GM21737 (cell line): ENCODE measurements around the gene VSNL1.

ENCODE experiments used
- ATAC-seq: cut with Tn5 transposase; IDR thresholded peaks from one replicate; pipeline ENCODE4 v1.9.1; 2021; ENCODE audit warnings: mild to moderate bottlenecking, moderate library complexity; ENCODE audit not compliant: unreplicated experiment

VSNL1 gene

GRCh38 chr2:17682098-17682857 is 141.8 kb downstream of the VSNL1 start:
- no peak for ATAC-seq

- no peak for ATAC-seq
Measured at GRCh38 chr2:17683981-17684380, 143.5 kb downstream of the VSNL1 start.

- ATAC-seq: no peak
Measured at GRCh38 chr2:17688600-17688999, 148.1 kb downstream of the VSNL1 start.

GRCh38 chr2:17689010-17689409 is 148.5 kb downstream of the VSNL1 start:
- no peak for ATAC-seq

DNA sequence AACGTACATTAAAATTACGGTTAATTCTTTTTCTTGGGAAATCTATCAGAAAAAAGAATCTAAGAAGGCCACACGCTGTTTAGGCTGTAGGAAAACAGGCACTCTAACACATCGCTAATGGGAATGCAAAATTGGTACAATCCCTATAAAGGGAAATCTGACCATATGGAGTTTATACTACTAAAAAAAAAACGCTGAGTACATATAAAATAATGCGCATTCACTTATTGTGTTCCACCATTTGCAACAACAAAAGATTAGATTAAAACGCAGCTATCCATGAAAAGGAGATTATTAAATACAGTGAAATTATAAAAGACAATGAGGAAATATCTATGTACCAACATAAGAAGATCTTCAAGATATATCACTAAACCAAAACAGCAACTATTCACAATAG is 150.3 kb downstream of the VSNL1 start:
- ATAC-seq: no peak
